NCI-H146 (cell line): ENCODE data around the gene ITM2C.

Source experiments
- DNase-seq: peaks from one replicate; lab custom pipeline; 2025; lab: John Stamatoyannopoulos, UW

ITM2C gene

GRCh38 chr2:230852113-230852512 is 12.6 kb upstream of the ITM2C start:
- no peak for DNase-seq

GRCh38 chr2:230861552-230862255 is 3.0 kb upstream of the ITM2C start:
- DNase-seq, result peak; percentile 45

- no peak for DNase-seq
These were observed 2.5 kb upstream of the ITM2C start for GRCh38 chr2:230862292-230862691.

- DNase-seq, result no peak
These were observed 1.7 kb upstream of the ITM2C start for GRCh38 chr2:230863031-230863430.

GRCh38 chr2:230863442-230864121 is 1.2 kb upstream of the ITM2C start:
- no peak for DNase-seq

GRCh38 chr2:230864122-230864604 is 579 bp upstream of the ITM2C start:
- no peak for DNase-seq

GRCh38 chr2:230865307-230865765 is 594 bp downstream of the ITM2C start:
- no peak for DNase-seq

GRCh38 chr2:230865766-230866755 is 1.3 kb downstream of the ITM2C start:
- DNase-seq, result no peak

- no peak for DNase-seq
These were observed 2.2 kb downstream of the ITM2C start for GRCh38 chr2:230866756-230867523.

GRCh38 chr2:230868161-230868946 is 3.6 kb downstream of the ITM2C start:
- DNase-seq, result no peak

- no peak for DNase-seq
These were observed 4.5 kb downstream of the ITM2C start for GRCh38 chr2:230868947-230869913.

GRCh38 chr2:230869914-230870543 is 5.3 kb downstream of the ITM2C start:
- DNase-seq, result no peak

GRCh38 chr2:230870544-230871360 is 6.0 kb downstream of the ITM2C start:
- DNase-seq, result peak; percentile 71

GRCh38 chr2:230871361-230872150 is 6.8 kb downstream of the ITM2C start:
- no peak for DNase-seq

GRCh38 chr2:230872151-230872967 is 7.6 kb downstream of the ITM2C start:
- DNase-seq, result no peak

- no peak for DNase-seq
These were observed 8.4 kb downstream of the ITM2C start for GRCh38 chr2:230872968-230873660.
